Sigmoid colon (tissue), 3 donors: ENCODE measurements around the gene PAQR8.

Source experiments
- CTCF ChIP-seq, 4 experiments: fragments of 450-650 bp in 3 of 4; fragments of 200-600 bp in 1 of 4; IDR thresholded peaks; one replicate each; pipeline ENCODE4 v1.5.1; 2016 to 2019; ENCODE audit warnings: antibody characterized with exemption in 4 of 4, mild to moderate bottlenecking in 3 of 4, moderate library complexity in 2 of 4
- POLR2A ChIP-seq, 2 donors: fragments of 450-650 bp; IDR thresholded peaks; one replicate each; pipeline ENCODE4 v1.6.1; 2016; ENCODE audit warnings: antibody characterized with exemption in 2 of 2, mild to moderate bottlenecking in 2 of 2, moderate library complexity in 2 of 2

DNA sequence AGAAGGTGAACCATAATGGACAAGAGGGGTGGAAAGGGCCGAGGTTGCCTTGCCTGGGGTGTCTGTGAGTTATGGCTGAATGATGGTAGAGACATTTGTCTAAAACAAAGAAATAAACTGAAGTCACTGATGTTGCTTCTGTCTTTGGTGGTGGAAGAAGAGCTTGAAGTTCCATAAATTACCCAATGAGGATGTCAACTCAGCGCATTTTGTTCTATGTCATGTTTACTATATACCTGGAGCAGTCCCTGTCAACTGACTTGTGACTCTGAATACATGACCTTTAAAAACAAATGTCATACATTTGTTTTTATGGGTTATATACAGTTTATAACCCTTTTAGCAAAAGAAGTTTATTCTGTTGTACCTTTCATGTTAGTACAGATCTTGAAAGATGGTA lies 60.2 kb downstream of the PAQR8 start:
- TF ChIP-seq CTCF (IDR thresholded peaks at IDR 0.05) (no peak), POLR2A (IDR thresholded peaks at IDR 0.05) (no peak)
